H9 (cell line): ENCODE results near the gene MS4A15. TPM values are rescaled to one million over a fixed set of nuclear protein-coding genes. Genes with fewer than 3 reads are reported as not detected.

ENCODE experiments used
- DNase-seq: peaks from one replicate; pipeline ENCODE4 v3.0.0-alpha.2; 2017
- H2AFZ ChIP-seq: one replicate; pipeline ENCODE4 v1.6.1; 2013; ENCODE audit warnings: mild to moderate bottlenecking, low read length, control low read depth, moderate library complexity
- H2AK5ac ChIP-seq: 2 replicates; pipeline ENCODE4 v1.6.1; 2013; ENCODE audit warnings: low read length, control low read depth, mixed read lengths; ENCODE audit not compliant: insufficient read length
- H2BK120ac ChIP-seq: one replicate; pipeline ENCODE4 v1.6.1; 2013; ENCODE audit warnings: low read depth, mild to moderate bottlenecking, low read length, control low read depth, inconsistent platforms; ENCODE audit not compliant: poor library complexity, severe bottlenecking
- H2BK12ac ChIP-seq: 2 replicates; pipeline ENCODE4 v1.6.1; 2013; ENCODE audit warnings: low read length, control low read depth, mixed read lengths, low read depth; ENCODE audit not compliant: insufficient read length
- H2BK15ac ChIP-seq: 2 replicates; pipeline ENCODE4 v1.6.1; 2013; ENCODE audit warnings: low read depth, low read length, control low read depth
- H2BK20ac ChIP-seq: one replicate; pipeline ENCODE4 v1.6.1; 2013; ENCODE audit warnings: low read depth, mild to moderate bottlenecking, low read length, control low read depth, inconsistent platforms; ENCODE audit not compliant: poor library complexity, severe bottlenecking
- H2BK5ac ChIP-seq: 2 replicates; pipeline ENCODE4 v1.6.1; 2013; ENCODE audit warnings: low read length, control low read depth, mixed read lengths; ENCODE audit not compliant: insufficient read length
- H3K14ac ChIP-seq: 2 replicates; pipeline ENCODE4 v1.6.1; 2013; ENCODE audit warnings: low read length, control low read depth; ENCODE audit not compliant: insufficient read depth
- H3K18ac ChIP-seq: 2 replicates; pipeline ENCODE4 v1.6.1; 2013; ENCODE audit warnings: low read depth, mild to moderate bottlenecking, mixed read lengths, low read length, control low read depth; ENCODE audit not compliant: insufficient read length
- H3K23ac ChIP-seq: 2 replicates; pipeline ENCODE4 v1.6.1; 2013; ENCODE audit warnings: low read length, control low read depth, mixed read lengths, low read depth; ENCODE audit not compliant: insufficient read length
- H3K23me2 ChIP-seq: 2 replicates; pipeline ENCODE4 v1.6.1; 2013; ENCODE audit warnings: low read depth, mild to moderate bottlenecking, mixed read lengths, low read length, control low read depth; ENCODE audit not compliant: insufficient read length, poor library complexity, severe bottlenecking
- H3K27ac ChIP-seq: 2 replicates; pipeline ENCODE4 v1.5.1; 2013; ENCODE audit warnings: low read length, control low read depth, mixed read lengths, low read depth; ENCODE audit not compliant: insufficient read length
- H3K27me3 ChIP-seq: 2 replicates; pipeline ENCODE4 v1.6.1; 2013; ENCODE audit warnings: low read length, control low read depth, inconsistent platforms; ENCODE audit not compliant: insufficient read depth
- H3K4ac ChIP-seq: 2 replicates; pipeline ENCODE4 v1.6.1; 2013; ENCODE audit warnings: low read depth, mild to moderate bottlenecking, control low read depth, inconsistent platforms, low read length, moderate library complexity
- H3K4me1 ChIP-seq: 2 replicates; pipeline ENCODE4 v1.6.1; 2013; ENCODE audit warnings: low read length, control low read depth, inconsistent platforms; ENCODE audit not compliant: insufficient read depth
- H3K4me2 ChIP-seq: 2 replicates; pipeline ENCODE4 v1.6.1; 2013; ENCODE audit warnings: low read length, control low read depth, mixed read lengths; ENCODE audit not compliant: insufficient read length, insufficient read depth
- H3K56ac ChIP-seq: 2 replicates; pipeline ENCODE4 v1.6.1; 2013; ENCODE audit warnings: low read depth, mild to moderate bottlenecking, mixed read lengths, low read length, control low read depth; ENCODE audit not compliant: insufficient read length
- H3K79me1 ChIP-seq: 2 replicates; pipeline ENCODE4 v1.6.1; 2013; ENCODE audit warnings: low read depth, mild to moderate bottlenecking, moderate library complexity, low read length, control low read depth, inconsistent platforms; ENCODE audit not compliant: insufficient read depth, poor library complexity, severe bottlenecking
- H3K79me2 ChIP-seq: 2 replicates; pipeline ENCODE4 v1.6.1; 2013; ENCODE audit warnings: low read length, control low read depth, inconsistent platforms; ENCODE audit not compliant: insufficient read depth
- H3K9ac ChIP-seq: 2 replicates; pipeline ENCODE4 v1.6.1; 2013; ENCODE audit warnings: low read length, control low read depth, mixed read lengths; ENCODE audit not compliant: insufficient read length; ENCODE audit errors: extremely low read depth
- H3K9me3 ChIP-seq: one replicate; pipeline ENCODE4 v1.6.1; 2013; ENCODE audit warnings: low read depth, low read length, inconsistent platforms; ENCODE audit not compliant: control insufficient read depth
- H3T11ph ChIP-seq: one replicate; pipeline ENCODE4 v1.6.1; 2013; ENCODE audit warnings: mild to moderate bottlenecking, low read length, control low read depth, inconsistent platforms
- H4K20me1 ChIP-seq: one replicate; pipeline ENCODE4 v1.6.1; 2013; ENCODE audit not compliant: control insufficient read depth, insufficient read length, insufficient read depth
- H4K5ac ChIP-seq: 2 replicates; pipeline ENCODE4 v1.6.1; 2013; ENCODE audit warnings: low read depth, mild to moderate bottlenecking, mixed read lengths, low read length, control low read depth; ENCODE audit not compliant: insufficient read length
- H4K8ac ChIP-seq: replicated peaks from 2 replicates; pipeline ENCODE4 v1.6.1; 2013; ENCODE audit warnings: low read length, control low read depth, mixed read lengths, low read depth; ENCODE audit not compliant: insufficient read length
- H4K91ac ChIP-seq: 2 replicates; pipeline ENCODE4 v1.6.1; 2013; ENCODE audit warnings: low read depth, mild to moderate bottlenecking, moderate library complexity, mixed read lengths, low read length, control low read depth; ENCODE audit not compliant: insufficient read length
- H3K27ac Mint-ChIP-seq, 3 experiments: 2 replicates in 2 of 3; 3 replicates in 1 of 3; pipeline ENCODE4 v1.8.0; 2020 to 2021; ENCODE audit warnings: mixed read lengths in 3 of 3, mild to moderate bottlenecking in 1 of 3, moderate library complexity in 1 of 3
- H3K27me3 Mint-ChIP-seq: 2 replicates; pipeline ENCODE4 v1.8.0; 2021; ENCODE audit warnings: low read depth, mild to moderate bottlenecking, moderate library complexity, mixed read lengths
- H3K36me3 Mint-ChIP-seq, 3 experiments: 2 replicates in 2 of 3; 3 replicates in 1 of 3; pipeline ENCODE4 v1.8.0; 2020 to 2021; ENCODE audit warnings: low read depth in 3 of 3, mixed read lengths in 3 of 3; ENCODE audit not compliant: insufficient read depth in 1 of 3
- H3K4me1 Mint-ChIP-seq, 2 experiments: 2 replicates each; pipeline ENCODE4 v1.8.0; 2020; ENCODE audit warnings: mixed read lengths in 2 of 2
- H3K4me3 Mint-ChIP-seq, 2 experiments: 2 replicates in 1 of 2; 3 replicates in 1 of 2; pipeline ENCODE4 v1.8.0; 2020 to 2021; ENCODE audit warnings: mild to moderate bottlenecking in 2 of 2, mixed read lengths in 2 of 2, moderate library complexity in 1 of 2
- H3K9me3 Mint-ChIP-seq, 2 experiments: 2 replicates in 1 of 2; 3 replicates in 1 of 2; pipeline ENCODE4 v1.8.0; 2020; ENCODE audit warnings: mild to moderate bottlenecking in 2 of 2, mixed read lengths in 2 of 2, moderate library complexity in 1 of 2
- CTCF ChIP-seq: fragments of 200-600 bp; sonication (generic); conservative IDR thresholded peaks from 3 replicates; pipeline ENCODE4 v1.8.0; 2021; ENCODE audit warnings: antibody characterized with exemption, mild to moderate bottlenecking
- WGBS: extraction: QIAGEN DNeasy Blood & Tissue Kit; methylation state at CpG from one replicate; pipeline ENCODE4 v1.1.7; 2013; ENCODE audit warnings: missing lambda C conversion rate, low lambda C conversion rate, mixed read lengths; ENCODE audit not compliant: insufficient read length; ENCODE audit errors: extremely low coverage; 5-methylcytosine and 5-hydroxymethylcytosine counted together
- total RNA-seq: library from RNA; stranded (reverse); gene quantifications from 2 replicates; pipeline ENCODE4 v1.2.1, GENCODE V29; 2021

MS4A15 gene
- total RNA-seq, 1 experiment from 2014 or later: 0.11 TPM

DNA sequence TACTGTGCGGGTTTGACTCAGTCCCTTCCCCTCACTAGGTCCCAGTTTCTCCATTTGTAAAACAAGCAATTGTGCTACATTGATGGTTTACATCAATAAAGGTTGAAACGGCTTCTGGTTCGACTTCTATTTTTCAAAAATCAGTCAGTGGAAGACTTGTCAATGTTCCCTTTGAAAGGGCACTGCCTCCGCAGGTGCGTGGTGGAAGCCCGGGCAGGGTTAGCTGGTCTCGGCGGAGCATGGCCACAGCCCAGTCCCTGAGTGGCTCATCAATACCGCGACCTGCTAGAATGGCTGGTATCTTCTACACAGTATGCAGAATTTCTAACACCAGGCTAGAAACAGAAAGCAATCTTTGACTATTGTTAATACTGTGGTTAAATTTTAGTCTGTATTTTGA, 44.5 kb downstream of the MS4A15 start:
- Histone ChIP-seq H2AFZ (no peak overlapping the region), H3K23me2 (no peaks in the 10 kb centered on the region), H3T11ph (no peak overlapping the region), H3K79me2 (no peaks in the 10 kb centered on the region), H3K27ac (no peak overlapping the region), H3K9me3 (no peaks in the 10 kb centered on the region), H3K79me1 (no peaks in the 10 kb centered on the region), H4K8ac (no peak overlapping the region), H4K5ac (no peak overlapping the region), H2BK12ac (no peak overlapping the region), H3K23ac (no peak overlapping the region), H3K4ac (no peak overlapping the region), H3K4me2 (no peak overlapping the region), H2BK15ac (no peak overlapping the region), H3K14ac (no peak overlapping the region), H3K56ac (no peak overlapping the region), H2AK5ac (no peak overlapping the region), H4K20me1 (no peaks in the 10 kb centered on the region), H4K91ac (no peak overlapping the region), H2BK5ac (no peak overlapping the region), H3K9ac (no peak overlapping the region), H3K4me1 (no peaks in the 10 kb centered on the region), H2BK120ac (no peak overlapping the region), H3K27me3 (no peaks in the 10 kb centered on the region), H3K18ac (no peak overlapping the region), H2BK20ac (no peak overlapping the region)
- WGBS: no CpG with 5 or more reads among the region's 10 CpGs
- Mint-ChIP-seq H3K27ac (no peak overlapping the region), H3K36me3 (no peaks in the 10 kb centered on the region; a peak in 1 of 7 replicates), H3K27me3 (peaks cover 60% of the 10 kb centered on the region), H3K4me3 (no peak overlapping the region), H3K4me1 (no peaks in the 10 kb centered on the region; a peak in 1 of 4 replicates), H3K9me3 (no peaks in the 10 kb centered on the region; a peak in 2 of 5 replicates)
- no peak for TF ChIP-seq CTCF
- DNase-seq: no peak
